Large intestine (tissue), 3 donors: Measurements from ENCODE around the gene HSD17B7. TPM values are rescaled to one million over a fixed set of nuclear protein-coding genes. Genes with fewer than 3 reads are reported as not detected.
"Not testable (repeated sequence)": the region's sequence is repeated elsewhere in the genome, so short reads cannot be mapped to it uniquely, and the experiment has no call there.

Experiments
- DNase-seq, 2 donors: peaks; one replicate each; pipeline versions ENCODE4 v3.0.0 to v3.0.0-alpha.2; 2013
- H3K27ac ChIP-seq: one replicate; pipeline ENCODE4 v1.5.1; 2013; ENCODE audit warnings: low read length
- H3K27me3 ChIP-seq: 2 replicates; pipeline ENCODE4 v1.6.1; 2013; ENCODE audit warnings: low read length; ENCODE audit not compliant: control insufficient read depth, insufficient read depth
- H3K36me3 ChIP-seq: 2 replicates; pipeline ENCODE4 v1.6.1; 2013; ENCODE audit warnings: low read length; ENCODE audit not compliant: control insufficient read depth, insufficient read depth
- H3K4me1 ChIP-seq: one replicate; pipeline ENCODE4 v1.6.1; 2013; ENCODE audit warnings: low read length; ENCODE audit not compliant: control insufficient read depth, insufficient read depth
- H3K4me3 ChIP-seq: one replicate; pipeline ENCODE4 v1.5.1; 2013; ENCODE audit warnings: low read length
- H3K9me3 ChIP-seq: one replicate; pipeline ENCODE4 v1.6.1; 2013; ENCODE audit warnings: mild to moderate bottlenecking, low read depth, low read length, moderate library complexity; ENCODE audit not compliant: control insufficient read depth
- WGBS: methylation state at CpG from one replicate; pipeline ENCODE4 v1.1.5; 2013; ENCODE audit warnings: low lambda C conversion rate; ENCODE audit not compliant: insufficient coverage; 5-methylcytosine and 5-hydroxymethylcytosine counted together
- polyA plus RNA-seq: library from polyadenylated mRNA; unstranded; fragments of 120-200 nt; gene quantifications from one replicate; pipeline ENCODE4 v1.2.1, GENCODE V29; 2013

The HSD17B7 gene
- polyA plus RNA-seq, 1 donor: 12.3 TPM

GRCh38 chr1:162807503-162807902 is 17.0 kb downstream of the HSD17B7 start:
- not testable (repeated sequence) for H3K36me3 ChIP-seq

GRCh38 chr1:162812357-162812756 is 21.9 kb downstream of the HSD17B7 start:
- not testable (repeated sequence) for DNase-seq, H3K9me3 ChIP-seq, H3K27ac ChIP-seq, H3K36me3 ChIP-seq, H3K4me3 ChIP-seq, H3K27me3 ChIP-seq, H3K4me1 ChIP-seq
- WGBS: no CpG with 5 or more reads among the region's 2 CpGs

More at GRCh38 chr1:162807503-162807902, 17.0 kb downstream of the HSD17B7 start:
- not testable (repeated sequence) for H3K4me1 ChIP-seq, H3K27me3 ChIP-seq, H3K4me3 ChIP-seq, H3K9me3 ChIP-seq, DNase-seq, H3K27ac ChIP-seq
- no CpG with 5 or more reads among the region's 2 CpGs for WGBS

- H3K9me3 ChIP-seq, H3K36me3 ChIP-seq, H3K27ac ChIP-seq, H3K4me3 ChIP-seq, DNase-seq, H3K4me1 ChIP-seq: not testable (repeated sequence)
- peaks cover 15% of the 10 kb centered on the region for H3K27me3 ChIP-seq
- no CpG with 5 or more reads among the region's 2 CpGs for WGBS
Measured at GRCh38 chr1:162818136-162818535, 27.6 kb downstream of the HSD17B7 start.

GRCh38 chr1:162818666-162819065 is 28.2 kb downstream of the HSD17B7 start:
- H3K9me3 ChIP-seq, H3K27ac ChIP-seq, H3K4me1 ChIP-seq, H3K36me3 ChIP-seq, H3K4me3 ChIP-seq, DNase-seq: not testable (repeated sequence)
- WGBS: no CpG with 5 or more reads among the region's 1 CpG
- peaks cover 15% of the 10 kb centered on the region for H3K27me3 ChIP-seq

- peak in 1 of 2 donors; percentile 25 for DNase-seq
- Histone ChIP-seq H3K4me3 (peak overlapping the region; percentile 31), H3K4me1 (peaks cover 7% of the 10 kb centered on the region), H3K27ac (no peak overlapping the region), H3K9me3 (no peaks in the 10 kb centered on the region), H3K36me3 (no peaks in the 10 kb centered on the region), H3K27me3 (peaks cover 20% of the 10 kb centered on the region)
- WGBS: no CpG with 5 or more reads among the region's 44 CpGs
Measured at GRCh38 chr1:162822391-162823200, 32.1 kb downstream of the HSD17B7 start.

- Histone ChIP-seq H3K4me3 (no peak overlapping the region), H3K9me3 (no peaks in the 10 kb centered on the region), H3K4me1 (peaks cover 7% of the 10 kb centered on the region), H3K27ac (no peak overlapping the region), H3K27me3 (peaks cover 20% of the 10 kb centered on the region), H3K36me3 (no peaks in the 10 kb centered on the region)
- WGBS: 20% methylated on average over 1 of the region's 3 CpGs
- no peak for DNase-seq
Measured at GRCh38 chr1:162823231-162823630, 32.7 kb downstream of the HSD17B7 start.

GRCh38 chr1:162823771-162824525 is 33.4 kb downstream of the HSD17B7 start:
- no CpG with 5 or more reads among the region's 2 CpGs for WGBS
- H3K9me3 ChIP-seq: no peaks in the 10 kb centered on the region

GRCh38 chr1:162829268-162829667 is 38.8 kb downstream of the HSD17B7 start:
- WGBS: no CpG with 5 or more reads among the region's 1 CpG
- no peak overlapping the region for H3K27ac ChIP-seq

More at GRCh38 chr1:162823771-162824525, 33.4 kb downstream of the HSD17B7 start:
- Histone ChIP-seq H3K4me1 (peaks cover 7% of the 10 kb centered on the region), H3K4me3 (no peak overlapping the region), H3K27me3 (peaks cover 20% of the 10 kb centered on the region), H3K36me3 (no peaks in the 10 kb centered on the region), H3K27ac (no peak overlapping the region)
- peak in 1 of 2 donors; percentile 3 for DNase-seq

GRCh38 chr1:162832470-162832869 is 42.0 kb downstream of the HSD17B7 start:
- no peak for DNase-seq
- 90% methylated on average over 2 of the region's 3 CpGs for WGBS
- Histone ChIP-seq H3K27me3 (peaks cover 5% of the 10 kb centered on the region), H3K4me1 (no peaks in the 10 kb centered on the region), H3K9me3 (no peaks in the 10 kb centered on the region), H3K4me3 (no peak overlapping the region), H3K36me3 (no peaks in the 10 kb centered on the region), H3K27ac (no peak overlapping the region)

More at GRCh38 chr1:162829268-162829667, 38.8 kb downstream of the HSD17B7 start:
- Histone ChIP-seq H3K4me1 (no peaks in the 10 kb centered on the region), H3K36me3 (no peaks in the 10 kb centered on the region), H3K9me3 (no peaks in the 10 kb centered on the region), H3K27me3 (peaks cover 7% of the 10 kb centered on the region), H3K4me3 (no peak overlapping the region)
- DNase-seq: no peak

GRCh38 chr1:162835157-162835899 is 44.8 kb downstream of the HSD17B7 start:
- 38% methylated on average over 2 of the region's 3 CpGs for WGBS
- Histone ChIP-seq H3K4me3 (no peak overlapping the region), H3K27ac (no peak overlapping the region), H3K9me3 (peaks cover 4% of the 10 kb centered on the region), H3K27me3 (peaks cover 5% of the 10 kb centered on the region), H3K36me3 (no peaks in the 10 kb centered on the region), H3K4me1 (no peaks in the 10 kb centered on the region)
- DNase-seq: no peak
